Upper lobe of left lung (tissue), 6 donors: ENCODE results near the gene STING1. TPM values are rescaled to one million over a fixed set of nuclear protein-coding genes. Genes with fewer than 3 reads are reported as not detected.
A peak's percentile ranks its signal among the peaks of the same experiment; 100 is the strongest.

Experiments
- ATAC-seq, 2 donors: fragments of 200-7000 bp; cut with Tn5 transposase; one replicate each; pipeline ENCODE4 v1.9.1; 2022; ENCODE audit warnings: mild to moderate bottlenecking in 2 of 2, moderate library complexity in 2 of 2; ENCODE audit not compliant: low FRiP score in 2 of 2
- DNase-seq, 2 donors: peaks; one replicate each; pipeline ENCODE4 v3.0.0-alpha.2; 2019 to 2020
- H3K27ac ChIP-seq, 4 donors: fragments of 200-600 bp; sonication (generic); one replicate each; pipeline ENCODE4 v1.5.1; 2016 to 2019
- H3K27me3 ChIP-seq, 4 donors: fragments of 200-600 bp; sonication (generic); one replicate each; pipeline ENCODE4 v1.5.1; 2017 to 2019
- H3K36me3 ChIP-seq, 4 donors: fragments of 200-600 bp; sonication (generic); one replicate each; pipeline ENCODE4 v1.5.1; 2016 to 2019
- H3K4me1 ChIP-seq, 4 donors: fragments of 200-600 bp; sonication (generic); one replicate each; pipeline ENCODE4 v1.5.1; 2018 to 2019
- H3K4me3 ChIP-seq, 4 donors: fragments of 200-600 bp; sonication (generic); one replicate each; pipeline ENCODE4 v1.5.1; 2017 to 2019; ENCODE audit warnings: mild to moderate bottlenecking in 2 of 4, moderate library complexity in 1 of 4
- H3K9me3 ChIP-seq, 4 donors: fragments of 200-600 bp; sonication (generic); one replicate each; pipeline ENCODE4 v1.5.1; 2018 to 2019
- CTCF ChIP-seq, 6 experiments: fragments of 450-650 bp in 4 of 6; fragments of 200-600 bp in 2 of 6; sonication (generic) in 2 of 6; IDR thresholded peaks; one replicate each; pipeline ENCODE4 v1.5.1; 2016 to 2019; ENCODE audit warnings: antibody characterized with exemption in 6 of 6
- EP300 ChIP-seq, 4 donors: sonication (generic); formaldehyde crosslinking; IDR thresholded peaks; one replicate each; pipeline ENCODE4 v1.5.1; 2017; ENCODE audit warnings: antibody characterized with exemption in 4 of 4, control low read depth in 2 of 4
- POLR2A ChIP-seq, 4 donors: fragments of 450-650 bp; IDR thresholded peaks; one replicate each; pipeline ENCODE4 v1.5.1; 2016 to 2017; ENCODE audit warnings: antibody characterized with exemption in 4 of 4, mild to moderate bottlenecking in 2 of 4
- POLR2AphosphoS5 ChIP-seq, 2 donors: sonication (generic); formaldehyde crosslinking; IDR thresholded peaks; one replicate each; pipeline ENCODE4 v1.5.1; 2017; ENCODE audit warnings: antibody characterized with exemption in 2 of 2
- WGBS, 2 donors: methylation state at CpG; one replicate each; pipeline ENCODE4 v1.1.5; 2017 to 2018; 5-methylcytosine and 5-hydroxymethylcytosine counted together
- total RNA-seq, 6 donors: library from RNA; depleted of rRNA in 4 of 6; stranded (reverse); fragments of >200 nt in 4 of 6; gene quantifications; one replicate each; pipeline versions ENCODE4 v1.1.0 to v1.2.1, GENCODE V29; 2016 to 2021
- donor health status: DM: no; HTN: no; CAD: no; lungs with moderate emphysema.
- donor health status: DM: no; HTN: yes; CAD: no; lungs with severe emphysema.

STING1 gene
- total RNA-seq, 6 donors from 2014 or later, result 70.3 to 141 (median 107) TPM

DNA sequence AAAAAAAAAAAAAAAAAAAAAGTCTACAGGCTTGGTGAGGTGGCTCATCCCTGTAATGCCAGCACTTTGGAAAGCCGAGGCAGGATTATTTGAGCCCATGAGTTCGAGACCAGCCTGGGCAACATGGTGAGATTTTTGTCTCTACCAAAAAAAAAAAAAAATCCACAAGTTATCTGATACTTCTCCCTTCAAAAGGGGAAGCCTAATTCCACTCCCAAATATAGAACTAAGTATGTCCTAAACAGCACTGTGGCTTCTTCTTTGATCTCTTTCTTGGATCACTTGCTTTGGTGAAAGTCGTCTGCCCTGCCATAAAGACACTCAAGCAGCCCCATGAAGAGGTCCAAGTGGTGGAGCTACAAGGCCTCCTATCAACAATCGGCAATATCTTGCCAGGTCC, 18.8 kb upstream of the STING1 start:
- H3K4me1 ChIP-seq, result no peaks in the 10 kb centered on the region
- 77 to 78% methylated on average over 4 of the region's 4 CpGs for WGBS, 2 donors
- no peaks in the 10 kb centered on the region for H3K36me3 ChIP-seq
- no peak for TF ChIP-seq POLR2A (IDR thresholded peaks at IDR 0.05)
- TF ChIP-seq CTCF (IDR thresholded peaks at IDR 0.05), result no peak
- no peak for TF ChIP-seq POLR2AphosphoS5 (IDR thresholded peaks at IDR 0.05)
- no peak for TF ChIP-seq EP300 (IDR thresholded peaks at IDR 0.05)
- DNase-seq (no peak), ATAC-seq (no peak)
- no peaks in the 10 kb centered on the region for H3K9me3 ChIP-seq
- no peaks in the 10 kb centered on the region for H3K27me3 ChIP-seq
- no peak overlapping the region for H3K27ac ChIP-seq
- no peak overlapping the region for H3K4me3 ChIP-seq

GRCh38 chr5:139495638-139496435, 13.3 kb upstream of the STING1 start:
- Histone ChIP-seq H3K27ac (peak overlapping the region in 3 of 4 donors; percentile 15 to 46 (median 33)), H3K9me3 (no peaks in the 10 kb centered on the region), H3K4me3 (no peak overlapping the region), H3K27me3 (no peaks in the 10 kb centered on the region), H3K4me1 (peaks cover 18 to 23% (median 20%) of the 10 kb centered on the region in 4 donors), H3K36me3 (no peaks in the 10 kb centered on the region)
- no peak for TF ChIP-seq POLR2A (IDR thresholded peaks at IDR 0.05)
- TF ChIP-seq POLR2AphosphoS5 (IDR thresholded peaks at IDR 0.05), result no peak
- TF ChIP-seq CTCF (IDR thresholded peaks at IDR 0.05), result no peak
- TF ChIP-seq EP300 (IDR thresholded peaks at IDR 0.05), result no peak
- ATAC-seq (no peak), DNase-seq (no peak)
- WGBS, 2 donors, result 76 to 87% methylated on average over 3 of the region's 3 CpGs

DNA sequence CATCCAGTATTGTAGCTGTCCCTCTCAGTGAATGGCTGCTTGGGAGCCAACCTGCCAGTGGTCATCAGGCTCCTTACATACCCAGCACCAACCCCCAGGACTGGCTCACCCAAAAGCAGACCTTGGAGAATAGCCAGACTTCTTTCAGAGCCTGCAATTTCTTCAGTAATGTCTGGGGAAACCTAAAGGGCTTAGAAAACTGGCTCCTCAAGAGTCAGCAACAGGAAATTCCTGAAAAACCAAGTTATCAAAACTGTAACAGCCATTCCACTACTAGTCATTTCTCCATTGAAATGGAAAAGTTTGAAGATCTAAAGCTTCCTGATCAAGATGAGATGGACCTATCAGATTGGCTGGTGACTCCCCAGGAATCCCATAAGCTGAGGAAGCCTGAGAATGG, 12.3 kb upstream of the STING1 start:
- Histone ChIP-seq H3K27ac (peak overlapping the region in 2 of 4 donors; percentile 15 to 33), H3K27me3 (no peaks in the 10 kb centered on the region), H3K9me3 (no peaks in the 10 kb centered on the region), H3K4me3 (no peak overlapping the region), H3K4me1 (peaks cover 18 to 23% (median 20%) of the 10 kb centered on the region in 4 donors), H3K36me3 (no peaks in the 10 kb centered on the region)
- DNase-seq, result no peak
- ATAC-seq, result no peak
- TF ChIP-seq POLR2A (IDR thresholded peaks at IDR 0.05) (no peak), CTCF (IDR thresholded peaks at IDR 0.05) (no peak), EP300 (IDR thresholded peaks at IDR 0.05) (no peak), POLR2AphosphoS5 (IDR thresholded peaks at IDR 0.05) (no peak)

DNA sequence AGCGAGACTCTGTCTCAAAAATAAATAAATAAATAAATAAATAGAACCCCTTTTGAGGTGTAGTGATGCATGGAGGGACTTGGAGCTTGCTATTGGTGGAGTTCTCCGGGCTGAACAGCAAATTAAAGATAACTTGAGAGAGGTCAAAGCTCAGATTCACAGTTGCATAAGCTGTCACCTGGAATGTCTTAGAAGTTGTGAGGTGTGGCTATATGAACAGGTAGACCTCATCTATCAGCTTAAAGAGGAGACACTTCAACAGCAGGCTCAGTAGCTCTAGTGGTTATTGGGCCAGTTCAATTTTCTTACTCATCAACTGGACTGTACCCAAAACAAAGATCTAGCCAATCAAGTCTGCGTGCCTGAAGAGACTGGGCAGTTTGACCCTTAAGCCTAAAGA, 11.7 kb upstream of the STING1 start:
- no peaks in the 10 kb centered on the region for H3K9me3 ChIP-seq
- no peaks in the 10 kb centered on the region for H3K27me3 ChIP-seq
- H3K4me3 ChIP-seq, result no peak overlapping the region
- 85 to 90% methylated on average over 3 of the region's 3 CpGs for WGBS, 2 donors
- no peak for TF ChIP-seq POLR2A (IDR thresholded peaks at IDR 0.05)
- no peak for TF ChIP-seq EP300 (IDR thresholded peaks at IDR 0.05)
- TF ChIP-seq POLR2AphosphoS5 (IDR thresholded peaks at IDR 0.05), result no peak
- no peak for TF ChIP-seq CTCF (IDR thresholded peaks at IDR 0.05)
- DNase-seq (no peak), ATAC-seq (no peak)
- peaks cover 18 to 23% (median 20%) of the 10 kb centered on the region in 4 donors for H3K4me1 ChIP-seq
- H3K36me3 ChIP-seq, result no peaks in the 10 kb centered on the region
- H3K27ac ChIP-seq, result no peak overlapping the region
